Measurements from ENCODE around the gene DUOX1.
"Not testable (repeated sequence)": the region's sequence is repeated elsewhere in the genome, so short reads cannot be mapped to it uniquely, and the experiment has no call there.

Gene DUOX1

GRCh38 chr15:45129651-45130129, at the start of gene DUOX1, which contains the start of gene DUOXA1:
Gene DUOX1, plus strand, starts transcription at chr15:45129994. Its CDS starts 1,973 bp downstream, at chr15:45131967.
Gene DUOXA1, minus strand, starts transcription at chr15:45129879. Its CDS starts 6,865 bp downstream, at chr15:45123014.
- DNase-seq: peak; percentile 75

DNA sequence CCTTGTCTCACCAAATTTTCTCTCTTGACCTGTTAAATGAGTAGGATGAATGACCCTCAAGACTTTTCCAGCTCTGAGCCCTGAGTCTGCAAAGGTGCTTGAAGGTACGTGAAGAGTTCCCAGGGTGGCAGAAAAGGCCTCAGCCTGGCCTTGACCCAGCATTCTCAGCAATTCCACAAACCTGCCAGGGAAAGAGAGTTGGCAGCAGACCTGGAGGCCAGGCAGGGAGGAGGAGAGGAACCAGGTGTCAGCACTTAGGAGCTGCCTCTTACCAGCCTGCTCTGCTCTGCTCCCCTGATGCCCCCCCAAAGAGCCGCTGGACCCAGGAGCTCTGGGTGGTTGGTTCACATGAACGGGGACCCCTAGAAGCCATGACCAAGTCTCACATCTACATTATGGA, 49.2 kb upstream of the DUOX1 start:
- not testable (repeated sequence) for DNase-seq

- DNase-seq: not testable (repeated sequence)
Measured at GRCh38 chr15:45082412-45082811, 47.4 kb upstream of the DUOX1 start.

DNA sequence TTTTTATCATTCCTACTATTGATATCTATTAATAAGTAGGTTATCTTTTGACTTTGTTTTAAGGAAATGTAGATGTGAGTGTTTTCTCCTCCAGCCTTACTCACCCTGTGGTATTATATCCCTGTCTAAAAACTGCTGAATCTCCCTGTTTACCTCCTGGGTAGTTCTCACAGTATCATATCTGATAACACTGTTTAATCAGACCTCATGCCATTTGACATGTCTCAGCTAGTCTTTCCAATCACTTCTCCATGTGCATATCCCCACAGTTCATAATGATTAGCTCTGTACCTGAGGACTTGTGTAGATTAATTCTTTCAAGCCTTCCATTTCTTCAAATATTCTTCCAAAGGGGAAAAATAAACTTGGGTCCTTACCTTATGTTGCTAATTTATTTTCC, 46.6 kb upstream of the DUOX1 start:
- DNase-seq: no peak

- no peak for DNase-seq
Measured at GRCh38 chr15:45084163-45084562, 45.6 kb upstream of the DUOX1 start.

GRCh38 chr15:45087513-45087912, 42.3 kb upstream of the DUOX1 start:
- DNase-seq: no peak

DNA sequence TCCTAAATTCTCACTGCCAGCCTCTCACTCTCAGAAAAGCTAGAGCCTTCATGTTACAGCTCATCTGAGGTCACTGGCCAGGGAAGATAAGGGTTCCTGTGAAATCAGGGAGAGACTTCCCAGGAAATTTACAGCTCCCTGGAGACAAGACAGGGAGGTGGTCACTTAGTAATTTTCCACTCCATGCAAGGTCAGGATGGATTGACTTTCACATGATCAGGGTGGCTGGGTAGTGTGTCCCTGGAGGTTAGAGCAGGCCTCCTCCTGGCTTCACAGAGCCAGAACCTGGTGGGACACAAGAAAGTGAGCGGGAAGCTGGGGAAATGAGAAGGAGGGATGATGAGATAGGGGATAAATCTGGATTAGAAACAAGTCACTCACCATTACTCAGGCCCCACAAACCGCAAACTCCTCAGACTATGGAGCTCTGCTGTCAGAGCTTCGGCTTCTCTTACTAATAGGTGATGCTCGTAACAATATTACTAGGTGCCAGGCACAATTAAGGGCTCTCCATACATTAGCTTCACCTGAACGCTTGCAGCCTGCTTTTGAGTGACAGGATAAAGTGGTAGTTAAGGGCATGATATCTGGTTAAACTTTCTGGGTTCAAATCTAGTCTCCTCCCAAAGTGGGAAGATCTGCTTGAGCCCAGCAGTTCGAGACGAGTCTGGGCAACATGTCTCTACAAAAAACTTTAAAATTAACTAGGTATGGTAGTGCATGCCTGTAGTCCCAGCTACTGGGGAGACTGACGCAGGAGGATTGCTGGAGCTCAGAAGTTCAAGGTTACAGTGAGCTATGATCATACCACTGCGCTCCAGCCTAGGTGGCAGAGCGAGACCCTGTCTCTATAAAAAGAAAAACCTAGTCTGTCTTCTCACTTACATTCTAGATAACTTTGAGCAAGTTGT, 40.7 kb upstream of the DUOX1 start:
- DNase-seq: peak; percentile 63

GRCh38 chr15:45089712-45090373, 40.0 kb upstream of the DUOX1 start:
- no peak for DNase-seq

DNA sequence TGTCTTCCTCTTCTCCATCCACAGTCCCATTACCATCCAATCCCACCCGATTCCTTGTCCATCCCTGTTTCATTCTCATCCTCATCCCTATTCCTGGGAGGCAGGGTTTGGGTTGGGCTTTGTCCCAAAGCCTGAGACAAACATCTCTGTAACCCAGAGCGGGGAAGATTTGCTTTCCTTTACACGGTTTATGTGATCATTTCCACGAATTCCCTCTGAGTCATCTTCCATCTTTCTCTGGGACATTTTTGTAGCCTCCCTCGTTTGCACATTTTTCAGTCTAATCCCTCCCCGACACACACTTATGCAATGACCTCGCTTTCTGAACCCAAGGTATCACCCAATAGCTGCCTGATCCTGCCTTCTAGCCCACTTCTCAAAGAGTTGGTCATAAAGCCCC, 38.6 kb upstream of the DUOX1 start:
- DNase-seq: no peak

DNA sequence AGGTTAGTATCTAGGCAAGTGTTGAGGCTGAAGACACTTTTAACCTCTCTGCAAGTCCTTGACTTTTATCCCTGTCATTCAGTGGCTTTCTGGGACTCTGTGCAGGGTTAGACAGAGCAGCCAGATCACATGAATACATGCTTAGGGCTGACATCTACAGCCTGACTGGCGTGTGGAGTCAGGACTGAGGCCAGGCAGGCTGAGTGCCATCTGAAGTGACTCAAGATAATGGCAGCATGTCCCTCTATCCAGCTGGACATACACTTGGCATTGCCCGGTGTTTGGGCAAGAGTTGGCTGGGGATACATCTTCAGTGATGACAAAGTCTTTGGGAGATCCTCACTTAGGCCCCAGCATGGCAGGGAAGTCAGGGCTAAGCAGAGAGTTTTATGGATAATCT, 38.2 kb upstream of the DUOX1 start:
- no peak for DNase-seq

GRCh38 chr15:45093013-45093412, 36.8 kb upstream of the DUOX1 start:
- no peak for DNase-seq

DNA sequence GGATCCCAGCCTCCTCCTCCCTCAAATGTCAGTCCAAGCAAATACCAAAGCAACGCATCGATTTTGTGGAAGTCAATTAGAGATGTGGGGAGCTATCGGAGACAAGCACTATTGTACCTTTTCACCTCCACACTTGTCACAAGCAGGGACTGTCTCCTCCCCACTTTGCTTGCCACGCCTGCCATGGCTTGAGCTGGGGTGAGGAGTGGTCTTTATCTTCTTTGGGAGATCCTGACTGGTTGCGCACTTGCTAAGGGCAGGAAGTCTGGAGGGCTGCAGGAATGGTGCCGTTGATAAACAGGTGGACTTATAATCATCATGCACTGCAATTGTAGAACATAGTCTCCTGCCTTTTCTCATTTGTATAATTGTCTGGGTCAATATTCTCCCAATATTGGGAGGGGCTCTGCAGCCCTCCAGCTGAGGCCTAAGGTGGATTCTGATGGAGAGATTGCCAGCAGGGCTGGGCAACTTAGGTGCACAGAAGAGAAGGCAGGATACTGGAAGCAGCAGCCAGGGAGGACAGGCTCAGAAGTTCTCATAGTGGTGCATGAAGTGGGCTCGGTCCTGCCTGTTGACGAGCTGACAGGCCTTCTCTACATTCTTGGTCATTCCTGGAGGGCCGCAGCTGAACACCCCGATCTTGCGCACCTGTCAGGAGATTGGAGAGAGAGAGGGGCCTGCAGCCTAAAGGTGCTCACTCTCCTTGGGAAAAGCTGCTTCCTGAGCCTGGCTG, 36.0 kb upstream of the DUOX1 start:
- no peak for DNase-seq

DNA sequence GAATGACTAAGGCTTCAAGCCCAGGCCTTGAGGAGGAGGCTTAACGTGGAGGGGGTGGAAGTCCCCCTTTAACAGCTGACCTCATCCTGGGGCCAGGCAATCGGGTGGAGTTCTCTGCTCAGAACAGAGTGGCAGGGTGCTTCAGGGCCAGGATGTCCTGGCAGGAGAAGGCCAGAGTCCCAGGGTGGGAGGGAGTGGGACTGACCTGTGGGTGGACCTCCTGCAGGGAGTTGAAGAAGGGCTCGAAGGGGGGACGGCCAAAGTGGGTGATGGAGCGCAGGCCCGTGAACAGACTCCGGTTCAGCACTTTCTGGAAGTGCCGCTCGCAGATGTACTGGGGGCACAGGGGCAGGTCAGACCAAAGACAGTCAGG, 35.5 kb upstream of the DUOX1 start:
- DNase-seq: no peak

- DNase-seq: no peak
Measured at GRCh38 chr15:45095661-45096060, 34.1 kb upstream of the DUOX1 start.

DNA sequence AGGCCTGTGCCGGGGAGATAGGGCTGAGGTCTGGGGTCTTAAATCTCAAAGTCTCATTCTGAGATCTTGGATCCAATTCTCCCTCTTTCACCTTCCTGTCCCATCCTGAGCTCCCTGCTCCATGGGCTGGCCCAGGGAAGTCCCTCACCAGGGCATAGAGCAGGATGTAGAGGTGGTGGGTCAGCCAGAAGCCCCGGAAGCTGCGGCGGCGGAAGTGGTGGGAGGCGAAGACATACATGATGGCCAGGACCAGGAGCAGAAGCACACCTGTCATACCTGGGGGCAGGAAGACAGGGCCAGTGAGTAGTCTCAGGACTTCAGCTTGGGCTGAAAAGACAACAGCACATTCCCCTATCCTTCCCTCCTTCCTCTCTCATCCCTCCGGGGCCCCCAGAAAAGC, 32.3 kb upstream of the DUOX1 start:
- no peak for DNase-seq

- no peak for DNase-seq
Measured at GRCh38 chr15:45099549-45100165, 30.1 kb upstream of the DUOX1 start.

GRCh38 chr15:45100884-45101625, 28.7 kb upstream of the DUOX1 start:
- no peak for DNase-seq

- DNase-seq: no peak
Measured at GRCh38 chr15:45101749-45102148, 28.0 kb upstream of the DUOX1 start.

- no peak for DNase-seq
Measured at GRCh38 chr15:45102226-45102625, 27.6 kb upstream of the DUOX1 start.

- DNase-seq: not testable (repeated sequence)
Measured at GRCh38 chr15:45104170-45104569, 25.6 kb upstream of the DUOX1 start.

- no peak for DNase-seq
Measured at GRCh38 chr15:45105586-45105985, 24.2 kb upstream of the DUOX1 start.

Measured in islet precursor cell (in vitro differentiated cells).